Nephron (organoid): ENCODE results near the gene ACSF3.
"Not testable (repeated sequence)": the region's sequence is repeated elsewhere in the genome, so short reads cannot be mapped to it uniquely, and the experiment has no call there.

Source experiments
- H3K27ac Mint-ChIP-seq, 3 experiments: 2 replicates each; pipeline ENCODE4 v1.8.0; 2020; ENCODE audit warnings: mixed read lengths in 3 of 3, mild to moderate bottlenecking in 2 of 3, moderate library complexity in 1 of 3
- H3K27me3 Mint-ChIP-seq: 2 replicates; pipeline ENCODE4 v1.8.0; 2021; ENCODE audit warnings: low read depth, mild to moderate bottlenecking, moderate library complexity, mixed read lengths
- H3K36me3 Mint-ChIP-seq: 2 replicates; pipeline ENCODE4 v1.8.0; 2020; ENCODE audit warnings: low read depth, mixed read lengths
- H3K4me1 Mint-ChIP-seq: 2 replicates; pipeline ENCODE4 v1.8.0; 2020; ENCODE audit warnings: mixed read lengths
- H3K4me3 Mint-ChIP-seq, 3 experiments: 2 replicates each; pipeline ENCODE4 v1.8.0; 2020; ENCODE audit warnings: mild to moderate bottlenecking in 3 of 3, mixed read lengths in 3 of 3, moderate library complexity in 2 of 3
- H3K9me3 Mint-ChIP-seq: 2 replicates; pipeline ENCODE4 v1.8.0; 2020; ENCODE audit warnings: mixed read lengths
- CTCF ChIP-seq, 3 experiments: fragments of 200-600 bp; sonication (generic); IDR thresholded peaks; one replicate each; pipeline ENCODE4 v1.5.0; 2021; ENCODE audit warnings: antibody characterized with exemption in 3 of 3; ENCODE audit not compliant: unreplicated experiment in 3 of 3

Gene ACSF3

DNA sequence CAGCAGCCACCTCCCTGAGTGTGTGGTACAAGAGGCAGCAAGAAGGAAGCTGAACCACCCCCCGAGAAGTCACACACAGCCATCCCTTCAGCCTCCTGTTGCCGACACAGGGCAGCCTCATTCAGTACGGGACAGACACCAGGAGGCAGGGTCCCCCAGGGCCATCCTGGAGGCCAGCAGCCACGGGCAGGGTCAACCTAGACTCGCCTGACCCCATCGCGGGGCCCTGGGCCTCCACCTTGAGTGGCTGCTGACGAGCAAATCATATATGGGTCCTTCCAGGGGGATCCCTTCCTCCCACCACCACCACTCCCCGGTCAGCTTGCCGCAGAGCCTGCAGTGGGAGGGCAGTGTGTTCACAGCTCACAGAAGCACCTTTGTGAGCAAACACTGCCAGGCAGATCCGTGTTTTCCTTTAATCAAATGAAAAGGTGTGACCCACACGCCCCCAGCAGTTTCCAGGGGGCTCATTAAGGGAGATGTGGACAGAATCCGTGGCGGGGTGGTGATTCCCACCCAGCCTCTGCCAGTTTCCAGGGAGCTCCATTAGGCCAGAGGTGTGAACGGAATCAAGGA lies 5.6 kb upstream of the ACSF3 start:
- H3K4me1 Mint-ChIP-seq, result peaks cover 12% of the 10 kb centered on the region

DNA sequence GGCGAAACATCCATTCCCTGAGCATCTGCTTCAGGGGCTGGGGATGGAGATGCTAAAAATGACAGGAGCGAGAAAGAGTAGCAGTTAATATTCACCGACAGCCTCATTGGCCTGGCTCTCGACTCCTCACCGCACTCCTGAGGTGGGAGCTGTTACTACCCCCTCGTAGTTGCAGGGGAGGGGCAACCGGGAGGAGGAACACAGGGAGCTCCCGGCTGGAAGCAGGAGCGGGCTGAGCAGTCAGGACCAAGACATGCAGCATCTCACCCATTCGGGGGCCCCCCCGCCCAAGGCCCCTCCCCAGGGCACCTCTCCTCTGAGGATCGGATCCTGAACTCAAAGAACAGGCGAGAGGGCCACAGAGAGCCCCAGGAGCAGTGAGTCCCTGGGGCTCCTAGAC lies 4.5 kb upstream of the ACSF3 start:
- H3K27me3 Mint-ChIP-seq, result peaks cover 52% of the 10 kb centered on the region
- no peaks in the 10 kb centered on the region for H3K36me3 Mint-ChIP-seq
- H3K4me3 Mint-ChIP-seq, result no peak overlapping the region
- no peaks in the 10 kb centered on the region for H3K9me3 Mint-ChIP-seq
- H3K4me1 Mint-ChIP-seq, result peaks cover 12% of the 10 kb centered on the region
- H3K27ac Mint-ChIP-seq, result no peak overlapping the region
- no peak for TF ChIP-seq CTCF (IDR thresholded peaks at IDR 0.05; ENCODE audit: unreplicated experiment in 3 of 3)

More for the DNA sequence above, 5.6 kb upstream of the ACSF3 start:
- Mint-ChIP-seq H3K27me3 (peaks cover 52% of the 10 kb centered on the region), H3K4me3 (peak overlapping the region in 1 of 3 experiments; percentile 29), H3K27ac (no peak overlapping the region), H3K36me3 (no peaks in the 10 kb centered on the region), H3K9me3 (no peaks in the 10 kb centered on the region)
- no peak for TF ChIP-seq CTCF (IDR thresholded peaks at IDR 0.05; ENCODE audit: unreplicated experiment in 3 of 3)

- Mint-ChIP-seq H3K36me3 (no peaks in the 10 kb centered on the region), H3K27ac (no peak overlapping the region), H3K4me1 (peaks cover 23% of the 10 kb centered on the region), H3K9me3 (no peaks in the 10 kb centered on the region), H3K4me3 (no peak overlapping the region), H3K27me3 (peaks cover 52% of the 10 kb centered on the region)
- no peak for TF ChIP-seq CTCF (IDR thresholded peaks at IDR 0.05; ENCODE audit: unreplicated experiment in 3 of 3)
These were observed 3.4 kb upstream of the ACSF3 start for GRCh38 chr16:89090182-89090630.

DNA sequence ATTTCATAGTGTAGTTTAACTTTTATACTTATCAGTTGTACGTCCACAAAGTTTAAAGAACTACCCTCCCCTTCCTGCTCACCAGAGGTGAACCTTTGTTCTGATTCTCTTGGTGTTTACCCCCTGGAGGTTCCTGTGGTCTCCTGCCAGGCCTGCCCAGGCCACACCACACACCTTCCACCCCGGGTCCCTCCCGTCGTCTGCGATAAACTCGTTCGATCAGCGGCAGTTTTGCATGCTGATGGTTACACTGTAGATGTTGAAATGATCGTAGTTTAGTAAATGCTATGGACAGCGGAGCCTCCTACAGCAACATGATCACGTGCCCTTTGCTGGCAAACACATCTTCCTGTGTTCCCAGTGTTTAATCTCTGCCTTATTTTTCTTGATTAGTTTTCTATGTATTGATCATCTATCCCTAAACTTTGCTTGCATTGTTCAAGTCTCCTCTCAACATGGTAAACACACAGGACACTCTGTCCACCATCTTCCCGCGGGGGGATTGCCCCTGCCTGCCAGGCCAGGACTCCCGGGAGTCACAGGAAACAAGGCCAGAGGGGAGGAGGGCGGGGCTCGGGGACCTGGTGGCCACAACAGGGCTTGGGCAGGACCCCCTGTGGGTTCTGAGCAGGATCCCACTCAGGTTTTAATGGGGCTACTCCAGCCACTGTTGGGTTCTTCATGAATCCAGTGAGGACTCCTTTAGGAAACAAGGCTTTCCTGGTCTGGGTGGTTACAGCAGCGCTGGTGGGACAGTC lies 2.8 kb upstream of the ACSF3 start:
- Mint-ChIP-seq H3K27me3 (peaks cover 47% of the 10 kb centered on the region), H3K9me3 (no peaks in the 10 kb centered on the region), H3K4me3 (peak overlapping the region; percentile 42 to 62 (median 43)), H3K27ac (no peak overlapping the region), H3K36me3 (no peaks in the 10 kb centered on the region), H3K4me1 (peaks cover 27% of the 10 kb centered on the region)
- TF ChIP-seq CTCF (IDR thresholded peaks at IDR 0.05; ENCODE audit: unreplicated experiment in 3 of 3), result no peak

- TF ChIP-seq CTCF (IDR thresholded peaks at IDR 0.05; ENCODE audit: unreplicated experiment in 3 of 3), result no peak
- Mint-ChIP-seq H3K27ac (peak overlapping the region in 1 of 3 experiments; percentile 2), H3K4me3 (peak overlapping the region; percentile 62 to 74 (median 62)), H3K9me3 (no peaks in the 10 kb centered on the region), H3K27me3 (peaks cover 38% of the 10 kb centered on the region), H3K36me3 (no peaks in the 10 kb centered on the region), H3K4me1 (peaks cover 32% of the 10 kb centered on the region)
These were observed 1.6 kb upstream of the ACSF3 start for GRCh38 chr16:89092013-89092412.

GRCh38 chr16:89093252-89093601 lies 425 bp upstream of the ACSF3 start:
- H3K27me3 Mint-ChIP-seq, result peaks cover 33% of the 10 kb centered on the region
- H3K9me3 Mint-ChIP-seq, H3K36me3 Mint-ChIP-seq, H3K27ac Mint-ChIP-seq: not testable (repeated sequence)
- peaks cover 44% of the 10 kb centered on the region for H3K4me1 Mint-ChIP-seq
- H3K4me3 Mint-ChIP-seq, result peak overlapping the region; percentile 70 to 78 (median 76)
